ENCODE results near the gene GSTM4.

Gene GSTM4

GRCh38 chr1:109625176-109625575 lies 30.7 kb upstream of the GSTM4 start:
- DNase-seq = no peak

GRCh38 chr1:109625601-109626560 lies 30.0 kb upstream of the GSTM4 start:
- DNase-seq = no peak

DNA sequence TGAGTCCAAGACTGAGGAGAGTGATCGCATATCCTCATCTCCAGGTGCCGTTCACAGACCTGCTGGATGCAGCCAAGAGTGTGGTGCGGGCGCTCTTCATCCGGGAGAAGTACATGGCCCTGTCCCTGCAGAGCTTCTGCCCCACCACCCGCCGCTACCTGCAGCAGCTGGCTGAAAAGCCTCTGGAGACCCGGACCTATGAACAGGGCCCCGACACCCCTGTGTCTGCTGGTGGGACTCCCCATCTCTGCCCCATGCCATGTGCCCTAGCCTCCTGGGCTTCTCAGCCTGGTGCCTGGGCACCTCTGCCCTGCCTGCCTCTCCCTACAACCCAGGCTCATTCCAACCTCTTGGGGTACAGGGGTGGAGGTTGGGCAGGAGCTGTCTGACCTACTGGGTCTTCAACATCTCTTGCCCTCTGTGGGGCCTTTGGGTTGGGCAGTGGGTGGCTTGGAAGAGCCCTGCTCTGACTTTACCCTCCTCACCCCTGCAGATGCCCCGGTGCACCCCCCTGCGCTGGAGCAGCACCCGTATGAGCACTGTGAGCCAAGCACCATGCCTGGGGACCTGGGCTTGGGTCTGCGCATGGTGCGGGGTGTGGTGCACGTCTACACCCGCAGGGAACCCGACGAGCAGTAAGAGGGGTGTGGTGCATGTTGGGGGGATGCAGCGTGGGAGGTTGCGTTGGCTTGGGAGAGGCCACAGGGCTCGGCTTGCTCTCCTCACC lies 29.1 kb upstream of the GSTM4 start:
- DNase-seq = no peak

- DNase-seq = no peak
These were observed 28.1 kb upstream of the GSTM4 start for GRCh38 chr1:109627692-109628399.

DNA sequence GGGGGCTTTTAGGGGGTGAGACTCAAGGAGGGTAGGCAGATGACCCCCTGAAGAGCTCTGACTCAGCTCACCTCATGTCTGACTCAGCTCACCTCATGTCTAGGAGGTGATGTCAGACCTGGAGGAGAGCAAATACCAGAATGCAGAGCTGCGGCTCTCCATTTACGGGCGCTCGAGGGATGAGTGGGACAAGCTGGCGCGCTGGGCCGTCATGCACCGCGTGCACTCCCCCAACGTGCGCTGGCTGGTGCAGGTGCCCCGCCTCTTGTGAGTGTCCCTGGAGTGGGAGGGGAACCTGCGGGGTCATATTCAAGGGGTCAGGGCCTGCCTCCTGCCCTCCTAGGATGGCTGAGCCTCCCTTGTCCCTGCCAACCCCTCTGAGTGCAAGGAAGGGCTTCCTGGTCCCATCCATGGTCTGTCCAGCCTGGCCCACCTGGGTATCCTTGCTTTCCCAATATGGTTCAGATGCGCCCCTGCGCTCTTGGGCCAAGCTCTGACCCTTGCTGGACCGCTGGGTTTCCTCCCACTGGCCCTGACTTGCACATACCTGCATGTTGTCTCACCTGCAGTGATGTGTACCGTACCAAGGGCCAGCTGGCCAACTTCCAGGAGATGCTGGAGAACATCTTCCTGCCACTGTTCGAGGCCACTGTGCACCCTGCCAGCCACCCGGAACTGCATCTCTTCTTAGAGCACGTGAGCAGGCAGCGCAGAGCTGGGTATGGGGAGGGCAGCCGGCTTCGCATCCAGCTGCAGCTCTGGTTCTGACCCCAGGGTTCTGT lies 27.2 kb upstream of the GSTM4 start:
- no peak for DNase-seq

DNA sequence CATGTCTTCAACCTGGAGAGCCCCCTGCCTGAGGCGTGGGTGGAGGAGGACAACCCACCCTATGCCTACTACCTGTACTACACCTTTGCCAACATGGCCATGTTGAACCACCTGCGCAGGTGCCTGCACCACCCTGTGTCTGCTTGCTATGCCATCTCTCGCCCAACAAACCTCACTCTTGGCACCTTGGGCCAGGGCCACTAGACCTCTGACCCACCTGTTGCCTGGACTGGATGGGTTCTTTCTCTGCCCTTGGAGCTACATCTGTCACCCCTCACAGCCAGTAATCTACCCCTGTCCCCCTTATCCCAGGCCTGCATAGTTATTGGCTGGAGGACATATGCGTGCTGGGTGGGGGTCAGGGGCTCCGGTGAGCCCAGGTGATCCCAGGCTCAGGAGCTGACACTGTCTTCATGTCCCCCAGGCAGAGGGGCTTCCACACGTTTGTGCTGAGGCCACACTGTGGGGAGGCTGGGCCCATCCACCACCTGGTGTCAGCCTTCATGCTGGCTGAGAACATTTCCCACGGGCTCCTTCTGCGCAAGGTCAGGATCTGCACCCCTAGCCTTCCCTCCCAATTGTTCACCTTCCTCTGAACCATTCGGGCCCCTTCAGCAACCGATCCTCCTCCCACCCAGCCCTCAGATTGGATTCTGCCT lies 26.4 kb upstream of the GSTM4 start:
- no peak for DNase-seq

DNA sequence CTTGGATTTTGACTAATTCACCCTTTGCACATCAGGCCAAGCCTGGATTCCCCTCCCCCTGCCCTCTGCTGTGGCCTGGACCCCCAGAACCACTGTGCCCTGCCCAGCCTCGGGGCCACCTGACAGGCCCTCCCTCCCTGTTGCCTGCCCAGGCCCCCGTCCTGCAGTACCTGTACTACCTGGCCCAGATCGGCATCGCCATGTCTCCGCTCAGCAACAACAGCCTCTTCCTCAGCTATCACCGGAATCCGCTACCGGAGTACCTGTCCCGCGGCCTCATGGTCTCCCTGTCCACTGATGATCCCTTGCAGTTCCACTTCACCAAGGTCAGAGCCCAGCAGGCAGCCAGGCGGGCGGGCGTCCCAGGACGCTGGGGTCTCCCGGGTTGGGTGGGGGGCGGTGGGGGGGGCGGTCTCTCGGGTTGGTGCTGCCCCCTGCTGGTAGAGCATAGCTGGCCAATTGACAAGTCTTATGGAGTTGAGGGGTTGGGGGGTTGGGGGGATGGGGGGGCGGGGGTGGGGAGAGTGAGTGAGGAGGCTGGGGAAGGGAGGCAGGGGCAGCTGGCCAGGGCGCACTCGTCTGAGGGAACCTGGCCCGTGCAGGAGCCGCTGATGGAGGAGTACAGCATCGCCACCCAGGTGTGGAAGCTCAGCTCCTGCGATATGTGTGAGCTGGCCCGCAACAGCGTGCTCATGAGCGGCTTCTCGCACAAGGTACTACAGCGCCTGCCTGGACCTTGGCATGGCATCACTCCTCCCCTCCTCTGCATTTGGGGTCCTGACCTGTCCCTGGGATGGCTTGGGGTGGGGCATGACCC lies 25.6 kb upstream of the GSTM4 start:
- DNase-seq = no peak

DNA sequence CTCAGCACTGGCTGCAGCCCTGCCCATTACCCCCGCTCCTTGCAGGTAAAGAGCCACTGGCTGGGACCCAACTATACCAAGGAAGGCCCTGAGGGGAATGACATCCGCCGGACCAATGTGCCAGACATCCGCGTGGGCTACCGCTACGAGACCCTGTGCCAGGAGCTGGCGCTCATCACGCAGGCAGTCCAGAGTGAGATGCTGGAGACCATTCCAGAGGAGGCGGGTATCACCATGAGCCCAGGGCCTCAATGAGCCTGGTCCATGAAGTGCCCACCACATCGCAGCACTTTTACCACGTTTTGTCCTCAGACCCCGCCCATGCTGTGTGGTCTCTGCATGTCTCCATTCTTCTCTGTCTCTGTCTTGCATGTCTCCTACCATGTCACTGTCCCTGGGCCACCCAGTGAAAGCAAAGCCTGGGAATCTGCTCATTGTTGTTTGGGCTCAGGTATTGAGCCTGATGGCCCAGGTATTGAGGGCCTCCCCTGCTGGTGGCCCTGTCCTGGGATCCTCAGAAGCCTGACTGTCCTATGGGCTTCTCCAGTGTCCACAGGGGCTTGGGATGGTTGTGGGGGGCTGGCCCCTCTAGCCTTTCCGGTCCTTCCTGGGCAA lies 24.9 kb upstream of the GSTM4 start:
- DNase-seq = no peak

DNA sequence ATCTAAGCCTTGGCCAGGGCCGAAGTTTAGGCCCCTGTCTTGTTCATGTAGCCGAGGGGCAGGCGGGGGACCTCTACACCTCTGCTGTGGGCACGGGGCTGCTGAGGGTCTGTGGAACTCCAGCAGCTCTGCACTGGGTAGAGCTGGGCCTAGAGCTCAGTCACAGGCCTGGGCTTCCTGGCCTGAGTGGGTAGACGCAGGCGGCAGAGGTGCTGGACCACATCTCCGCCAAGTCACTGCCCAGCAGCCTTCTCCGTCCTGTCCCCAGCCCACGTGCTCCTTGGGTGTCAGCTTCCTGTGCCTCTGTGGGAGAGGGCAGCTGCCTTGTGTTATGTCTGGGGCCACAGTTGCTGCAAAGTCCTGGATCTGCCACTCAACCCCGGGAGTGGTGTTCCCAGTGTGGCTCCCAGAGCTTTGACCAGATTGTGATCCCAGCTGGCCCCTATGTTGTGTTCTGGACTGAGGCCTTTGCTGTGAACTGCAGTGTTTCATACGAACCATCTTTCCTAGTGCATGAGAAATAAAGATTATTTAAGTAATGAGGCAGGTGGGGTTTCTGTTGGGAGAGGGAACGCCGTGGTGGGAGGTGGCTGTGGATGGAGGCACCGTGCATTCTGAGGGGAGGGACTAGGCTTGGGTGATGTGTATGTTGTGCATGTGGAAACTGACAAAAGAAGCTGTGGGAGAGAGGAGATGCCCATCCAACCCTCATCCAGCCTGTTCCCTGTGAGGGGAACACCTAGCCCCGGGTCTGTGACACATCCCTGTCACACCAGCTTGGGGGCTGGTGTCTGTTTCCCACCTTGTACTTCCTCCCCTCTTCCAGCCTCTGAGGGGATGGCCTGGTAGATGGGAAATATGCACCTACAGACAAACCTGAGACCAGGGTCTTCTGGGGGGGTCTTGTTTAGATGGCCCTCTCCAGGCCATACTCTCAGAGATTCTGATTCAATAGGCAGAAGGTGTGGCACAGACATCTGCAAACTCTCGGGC lies 24.1 kb upstream of the GSTM4 start:
- DNase-seq = no peak

DNA sequence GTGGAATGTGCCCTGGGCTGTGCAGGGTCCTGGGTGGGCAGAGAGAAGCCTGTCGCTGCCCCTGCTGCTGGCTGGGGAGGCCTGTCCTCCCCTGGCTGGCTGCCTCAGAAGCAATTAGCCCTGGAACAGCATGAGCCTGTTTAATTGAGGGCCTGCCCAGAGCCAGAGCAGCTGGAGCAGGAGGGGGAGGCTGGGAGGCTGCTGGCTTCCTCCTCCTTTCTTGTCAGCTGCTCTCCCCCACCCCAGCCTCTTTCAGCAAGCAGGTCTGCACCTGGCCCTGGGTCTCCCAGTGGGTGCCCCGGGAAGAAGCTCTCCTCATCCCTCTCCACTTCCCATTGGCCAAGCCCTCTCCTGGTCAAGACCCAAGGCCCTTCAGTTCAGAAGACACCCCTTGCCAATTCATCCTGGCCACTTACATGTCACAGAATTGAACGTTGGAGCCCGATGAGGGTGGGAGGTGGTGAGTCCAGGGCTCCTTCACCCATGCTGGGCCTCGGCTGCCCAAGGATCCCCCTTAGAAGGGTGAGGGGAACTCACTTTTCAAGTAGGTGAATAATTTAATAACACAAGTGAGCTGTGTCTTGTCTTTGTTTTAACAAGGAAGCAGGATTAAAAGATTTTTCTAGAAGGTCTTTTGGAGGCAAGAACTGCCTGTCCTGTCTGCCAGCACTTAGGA lies 23.1 kb upstream of the GSTM4 start:
- DNase-seq = no peak

DNA sequence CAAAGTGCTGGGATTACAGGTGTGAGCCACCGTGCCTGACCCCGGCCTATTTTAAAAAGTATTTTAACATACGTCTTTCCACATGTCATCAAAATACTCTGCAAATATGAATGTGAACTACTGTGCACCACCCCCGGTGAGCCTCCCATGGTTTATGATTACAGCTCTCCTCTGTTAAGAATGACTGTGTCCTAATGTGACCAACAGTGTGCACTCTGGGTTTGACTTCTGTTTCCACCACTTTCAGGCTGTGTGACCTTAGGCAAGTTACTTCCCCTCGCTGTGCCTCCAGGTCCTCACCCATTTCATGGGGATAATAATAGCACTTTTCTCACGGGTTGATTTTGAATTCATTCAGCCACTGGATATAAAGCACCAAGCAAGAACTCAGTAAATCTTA lies 21.6 kb upstream of the GSTM4 start:
- DNase-seq = no peak

DNA sequence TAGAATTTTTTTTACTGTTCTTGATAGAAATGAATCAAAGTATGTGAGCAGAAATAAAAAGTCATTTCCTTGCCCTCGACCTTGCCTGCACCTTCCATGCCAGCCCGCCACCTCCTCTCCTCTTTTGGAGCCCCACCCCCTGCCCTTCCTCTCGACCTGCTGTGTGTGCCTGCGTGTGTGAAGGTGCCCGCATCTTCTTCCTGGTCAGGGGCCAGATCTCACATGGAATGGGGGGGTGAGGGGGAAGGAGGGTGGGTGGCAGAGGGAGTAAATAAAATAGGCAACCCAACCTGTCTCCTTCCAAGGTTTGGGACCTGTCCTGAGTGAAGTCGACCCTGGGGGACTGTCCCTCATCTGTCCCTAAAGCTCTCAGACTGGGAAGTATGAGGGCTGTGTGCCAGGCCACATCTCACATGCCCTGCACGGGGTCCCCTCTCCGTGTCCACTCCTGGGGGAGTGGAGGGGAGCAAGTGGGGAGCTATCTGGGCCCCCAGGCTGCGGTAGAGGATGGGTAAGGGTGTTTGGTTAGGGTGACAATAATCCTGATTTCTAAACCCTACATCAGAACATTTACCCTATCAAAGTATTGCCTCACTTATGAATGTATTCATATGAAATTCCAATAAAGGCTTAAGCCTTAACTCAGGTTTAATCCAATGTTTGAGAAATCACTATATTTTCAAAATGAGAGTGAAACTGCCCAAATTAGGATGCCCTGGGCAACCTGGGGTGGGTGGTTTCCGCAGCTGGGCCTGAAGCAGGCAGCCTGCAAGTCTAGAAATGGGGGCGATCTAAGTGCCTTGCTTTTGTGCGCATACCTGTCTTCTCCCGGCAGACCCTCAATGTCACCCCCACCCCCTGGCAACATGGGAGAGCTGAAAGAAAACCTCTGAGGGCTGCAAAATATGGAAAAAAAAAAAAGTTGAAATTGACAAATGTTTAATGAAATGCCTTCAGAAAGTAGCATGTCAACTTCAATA lies 20.8 kb upstream of the GSTM4 start:
- DNase-seq = no peak

- DNase-seq = no peak
These were observed 20.1 kb upstream of the GSTM4 start for GRCh38 chr1:109635862-109636200.

DNA sequence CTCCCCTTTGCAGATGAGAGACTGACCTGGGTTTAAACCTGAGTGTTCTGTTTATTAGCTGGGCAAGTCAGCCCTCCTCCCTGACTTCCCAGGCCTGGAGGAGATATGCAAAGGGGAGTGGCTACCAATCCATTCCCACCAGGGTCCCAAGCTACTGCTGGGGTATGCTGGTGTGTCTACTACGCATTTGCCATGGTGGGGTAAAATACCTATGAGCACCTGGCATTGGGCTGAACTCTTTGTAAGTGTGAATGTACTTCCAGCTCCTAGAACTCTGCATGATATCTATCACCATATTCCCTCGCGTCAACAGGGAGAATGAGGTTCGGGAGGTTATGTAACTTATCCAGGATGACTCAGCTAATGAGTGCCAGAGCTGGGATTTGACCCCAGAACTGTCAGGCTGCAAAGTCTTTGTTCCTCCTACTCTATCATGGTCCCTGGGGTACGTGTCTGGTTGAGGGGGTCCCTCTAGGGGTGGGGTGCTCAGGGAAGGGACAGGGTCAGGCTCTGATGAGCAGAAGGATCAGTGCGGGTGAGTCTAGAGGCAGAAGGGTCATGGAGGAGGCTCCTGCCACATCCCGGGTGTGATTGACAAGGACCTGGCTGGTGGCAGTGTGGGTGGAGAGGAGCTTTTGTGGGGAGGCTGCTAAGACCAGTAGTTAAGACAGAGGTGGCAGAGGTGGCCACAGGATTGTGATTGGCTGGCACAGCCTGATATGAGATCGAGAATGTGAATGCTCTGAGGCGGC lies 19.5 kb upstream of the GSTM4 start:
- no peak for DNase-seq

- no peak for DNase-seq
These were observed 18.5 kb upstream of the GSTM4 start for GRCh38 chr1:109637446-109637845.

DNA sequence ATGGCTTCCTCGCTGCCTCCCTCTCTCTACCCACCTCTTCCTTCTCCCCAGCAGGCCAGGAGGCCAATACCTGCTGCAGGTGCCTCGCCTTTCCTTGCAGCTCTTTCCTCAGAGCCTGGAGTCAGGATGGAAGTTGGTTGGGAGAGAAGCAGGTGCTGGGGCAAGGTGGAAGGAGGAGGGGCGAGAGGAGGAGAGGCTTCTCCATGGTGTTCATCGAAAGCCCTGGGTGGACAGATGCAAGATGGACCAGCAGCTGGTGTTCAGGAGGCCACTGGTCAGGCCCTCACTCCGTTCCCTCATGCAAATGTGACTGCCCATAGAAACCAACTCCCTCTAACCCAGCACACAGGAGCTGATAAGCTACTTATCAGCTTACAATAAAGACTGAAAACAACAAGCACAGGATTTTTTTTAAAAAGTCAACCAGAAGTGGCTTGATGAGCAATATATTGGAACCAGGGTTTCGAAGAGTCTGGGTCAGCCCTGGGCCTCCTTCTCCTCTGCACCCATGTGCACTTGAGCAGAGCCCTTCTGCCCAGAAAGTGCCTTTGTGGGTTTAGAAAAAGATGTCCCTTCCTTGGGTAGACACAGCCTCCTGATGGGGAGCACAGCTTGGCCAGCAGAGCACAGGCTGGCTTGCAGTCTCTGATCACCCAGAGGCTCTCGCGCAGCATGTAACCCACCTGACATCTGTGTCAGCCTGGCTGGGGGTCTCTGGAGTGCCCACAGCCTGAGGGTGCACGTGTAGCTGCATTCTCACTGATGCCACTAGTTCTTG lies 16.6 kb upstream of the GSTM4 start:
- DNase-seq = no peak

All from SW 1271 (cell line).